Inferior parietal cortex (tissue), 1 donor: Measurements from ENCODE around the gene FMN1.

ENCODE experiments used
- DNase-seq: peaks from one replicate; pipeline ENCODE4 v3.0.0-alpha.2; 2016; ENCODE audit errors: extremely low spot score

Gene FMN1, protein sequence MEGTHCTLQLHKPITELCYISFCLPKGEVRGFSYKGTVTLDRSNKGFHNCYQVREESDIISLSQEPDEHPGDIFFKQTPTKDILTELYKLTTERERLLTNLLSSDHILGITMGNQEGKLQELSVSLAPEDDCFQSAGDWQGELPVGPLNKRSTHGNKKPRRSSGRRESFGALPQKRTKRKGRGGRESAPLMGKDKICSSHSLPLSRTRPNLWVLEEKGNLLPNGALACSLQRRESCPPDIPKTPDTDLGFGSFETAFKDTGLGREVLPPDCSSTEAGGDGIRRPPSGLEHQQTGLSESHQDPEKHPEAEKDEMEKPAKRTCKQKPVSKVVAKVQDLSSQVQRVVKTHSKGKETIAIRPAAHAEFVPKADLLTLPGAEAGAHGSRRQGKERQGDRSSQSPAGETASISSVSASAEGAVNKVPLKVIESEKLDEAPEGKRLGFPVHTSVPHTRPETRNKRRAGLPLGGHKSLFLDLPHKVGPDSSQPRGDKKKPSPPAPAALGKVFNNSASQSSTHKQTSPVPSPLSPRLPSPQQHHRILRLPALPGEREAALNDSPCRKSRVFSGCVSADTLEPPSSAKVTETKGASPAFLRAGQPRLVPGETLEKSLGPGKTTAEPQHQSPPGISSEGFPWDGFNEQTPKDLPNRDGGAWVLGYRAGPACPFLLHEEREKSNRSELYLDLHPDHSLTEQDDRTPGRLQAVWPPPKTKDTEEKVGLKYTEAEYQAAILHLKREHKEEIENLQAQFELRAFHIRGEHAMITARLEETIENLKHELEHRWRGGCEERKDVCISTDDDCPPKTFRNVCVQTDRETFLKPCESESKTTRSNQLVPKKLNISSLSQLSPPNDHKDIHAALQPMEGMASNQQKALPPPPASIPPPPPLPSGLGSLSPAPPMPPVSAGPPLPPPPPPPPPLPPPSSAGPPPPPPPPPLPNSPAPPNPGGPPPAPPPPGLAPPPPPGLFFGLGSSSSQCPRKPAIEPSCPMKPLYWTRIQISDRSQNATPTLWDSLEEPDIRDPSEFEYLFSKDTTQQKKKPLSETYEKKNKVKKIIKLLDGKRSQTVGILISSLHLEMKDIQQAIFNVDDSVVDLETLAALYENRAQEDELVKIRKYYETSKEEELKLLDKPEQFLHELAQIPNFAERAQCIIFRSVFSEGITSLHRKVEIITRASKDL (N-terminal part only)

DNA sequence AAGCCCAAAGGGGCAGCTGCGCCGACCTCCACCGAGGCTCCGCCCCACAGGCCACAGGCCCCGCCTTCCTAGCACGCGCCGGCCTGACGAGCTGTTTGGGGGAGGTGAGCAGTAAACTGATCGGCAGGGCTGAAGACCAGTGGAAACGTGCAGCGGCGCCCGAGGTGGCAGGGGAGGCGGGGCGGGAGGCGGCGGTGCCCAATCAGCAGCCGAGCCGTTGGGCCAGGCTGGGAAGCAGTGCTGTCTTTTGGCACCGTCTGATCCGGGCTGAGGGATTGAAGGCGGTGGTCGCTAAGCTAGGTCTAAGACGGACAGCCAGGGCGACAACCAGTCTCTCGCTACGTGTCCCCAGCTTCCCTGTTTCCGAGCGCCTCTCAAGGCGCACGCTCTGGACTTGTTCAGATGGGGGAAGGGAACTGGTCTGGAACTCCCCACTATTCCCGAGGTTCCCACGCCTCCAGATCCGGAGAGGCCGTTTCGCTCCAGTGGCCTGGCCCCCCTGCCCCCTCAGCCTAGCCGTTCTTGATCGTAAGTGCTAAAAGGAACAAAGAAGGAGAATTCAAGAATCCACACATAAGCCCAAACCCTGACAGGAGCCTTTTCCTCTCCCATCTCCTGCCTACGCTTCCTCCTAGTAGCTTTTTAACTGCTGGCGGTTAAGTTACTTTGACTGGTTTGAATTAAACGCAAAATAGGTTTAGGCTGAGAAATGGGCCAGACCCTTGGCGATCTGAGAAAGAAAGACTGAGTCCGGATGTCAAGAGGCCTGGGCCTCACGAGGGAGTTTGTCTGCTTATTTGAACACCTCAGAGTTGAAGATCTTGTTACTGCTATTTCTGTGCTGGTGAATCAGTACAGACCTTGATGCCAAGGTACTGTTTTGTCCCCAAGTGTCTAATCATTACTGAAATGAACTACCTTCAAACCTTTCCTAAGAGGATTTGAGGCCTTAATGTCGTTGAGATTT lies at the start of gene FMN1:
TSS of gene FMN1 (minus strand) at position 11 of the 967 bp plus-strand sequence. CDS start 39,800 bp downstream, outside the sequence.
- DNase-seq = peak; percentile 88

DNA sequence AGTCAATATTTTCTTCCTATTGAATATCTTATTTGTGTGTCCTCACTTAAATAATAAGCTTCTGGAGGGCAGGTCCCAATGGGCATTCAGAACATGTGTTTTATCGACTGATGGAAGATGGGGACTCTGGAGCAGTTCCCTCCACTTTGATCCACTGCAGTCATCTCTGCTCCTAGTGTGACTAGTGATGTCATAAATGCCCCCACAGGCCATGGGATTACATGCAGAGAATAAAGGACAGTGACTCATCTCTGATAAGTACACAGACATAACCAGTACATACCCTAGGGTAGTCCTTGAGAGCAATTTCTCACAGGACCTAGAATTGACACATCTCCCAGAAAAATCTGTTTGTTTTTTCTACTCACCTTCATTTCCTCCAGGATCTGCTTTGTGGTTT lies 49.4 kb upstream of the FMN1 start:
- no peak for DNase-seq

DNA sequence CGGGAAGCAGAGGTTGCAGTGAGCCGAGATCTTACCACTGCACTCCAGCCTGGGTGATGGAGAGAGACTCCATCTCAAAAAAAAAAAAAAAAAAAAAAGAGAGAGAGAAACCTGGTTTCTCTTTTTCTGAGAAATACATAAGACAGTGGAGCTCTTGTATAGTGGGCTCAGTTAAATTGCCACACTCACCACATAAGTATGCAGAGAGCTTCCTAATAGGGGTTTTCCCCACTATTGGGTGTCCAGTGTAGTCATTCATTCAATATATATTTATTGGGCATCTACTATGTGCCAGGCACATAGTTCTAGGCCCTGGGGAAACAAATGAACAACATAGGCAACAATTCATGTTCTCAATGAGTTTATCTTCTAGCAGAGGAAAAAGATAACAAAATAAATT lies 48.9 kb upstream of the FMN1 start:
- no peak for DNase-seq

DNA sequence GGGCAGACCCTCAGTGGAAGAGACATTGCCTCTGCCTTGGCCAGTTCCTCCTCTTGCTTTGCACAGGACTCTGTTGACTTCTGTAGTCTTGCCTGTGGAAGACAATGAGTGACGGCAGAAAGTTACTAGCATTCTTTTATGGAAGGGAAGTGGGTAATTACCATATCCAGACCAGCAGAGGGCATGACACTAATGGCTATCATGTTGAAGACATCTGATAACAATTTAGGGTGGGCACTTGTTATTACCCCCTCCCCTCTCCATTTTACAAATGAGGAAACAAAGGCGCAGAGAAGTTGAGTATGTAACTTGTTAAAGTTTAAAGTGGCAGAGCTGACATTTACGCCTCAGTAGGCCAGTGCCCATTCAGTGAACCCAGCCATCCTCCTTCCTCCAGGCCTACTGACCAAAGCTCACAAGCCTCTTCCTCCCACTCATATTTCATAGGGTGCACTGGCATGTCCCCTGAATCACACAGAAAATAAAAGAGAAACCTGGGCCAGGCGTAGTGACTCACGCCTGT lies 48.2 kb upstream of the FMN1 start:
- no peak for DNase-seq

DNA sequence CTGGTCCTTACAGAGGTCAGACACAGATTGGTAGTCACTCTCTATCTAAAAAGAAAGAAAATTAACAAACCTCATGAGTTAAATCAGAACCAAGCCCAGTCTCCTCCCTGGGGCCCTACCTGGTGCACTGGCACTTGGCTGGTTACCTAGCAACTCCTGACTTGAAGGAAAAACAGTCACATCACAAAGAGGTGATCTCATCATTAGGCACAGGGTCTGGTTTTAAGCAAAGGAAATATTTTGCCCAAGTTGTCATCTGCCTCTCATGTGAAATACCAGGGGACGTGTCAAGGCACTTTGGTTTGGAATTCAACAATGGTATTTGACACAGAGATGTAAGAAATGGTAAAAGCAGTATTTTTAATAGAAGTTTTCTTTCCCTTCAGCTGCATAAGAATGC lies 47.7 kb upstream of the FMN1 start:
- no peak for DNase-seq

DNA sequence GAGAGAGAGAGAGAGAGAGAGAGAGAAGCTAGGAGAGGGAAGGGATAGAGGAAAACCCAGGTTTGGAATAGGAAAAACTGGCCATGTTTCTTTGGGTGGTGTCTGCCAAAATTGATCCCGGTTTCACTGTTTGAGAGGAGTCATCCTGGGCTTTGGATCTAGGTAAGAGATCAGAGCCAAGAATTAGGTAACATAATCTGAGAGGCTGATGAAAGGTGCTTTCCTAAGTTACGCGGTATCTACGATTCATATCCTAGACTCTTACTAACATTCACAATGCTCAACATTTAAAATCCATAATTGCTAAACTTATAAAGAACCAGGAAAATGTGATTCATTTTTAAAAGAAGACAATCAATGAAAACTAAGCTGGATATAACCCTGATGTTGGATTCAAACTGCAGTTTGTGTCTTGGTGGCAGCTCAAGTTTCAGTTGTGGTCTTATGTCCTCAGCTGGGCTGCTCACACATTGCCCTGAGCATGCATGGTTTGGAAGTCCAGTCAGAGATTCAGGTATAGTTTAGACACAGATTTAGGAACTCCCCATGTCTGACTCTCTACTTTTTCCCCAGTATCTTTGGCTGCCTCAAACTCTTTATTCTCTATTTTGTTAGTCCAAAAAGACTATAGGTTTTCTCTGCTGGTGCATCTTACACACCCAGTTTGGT lies 42.5 kb upstream of the FMN1 start:
- DNase-seq = no peak

DNA sequence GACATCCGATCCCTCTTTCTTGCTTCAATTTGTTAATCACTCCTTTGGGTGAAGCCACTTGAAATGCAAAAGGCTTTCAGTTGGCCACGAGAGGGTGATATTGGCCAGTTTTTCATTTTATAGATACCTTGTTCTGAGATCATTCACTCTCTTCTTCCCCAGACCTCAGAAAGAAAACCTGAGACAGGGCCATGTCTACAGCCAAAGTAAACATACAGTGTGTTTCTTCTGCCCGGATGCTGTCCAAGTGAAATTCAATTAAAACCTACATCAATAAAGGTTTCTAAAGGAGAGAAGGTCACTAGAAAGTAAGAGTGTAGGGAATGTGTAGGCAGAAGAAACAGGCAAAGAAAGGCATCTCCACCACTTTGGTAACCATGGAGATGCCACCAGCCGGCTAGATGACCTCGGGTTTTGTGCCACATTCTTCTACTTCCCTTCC lies 39.5 kb upstream of the FMN1 start:
- DNase-seq = peak; percentile 71

DNA sequence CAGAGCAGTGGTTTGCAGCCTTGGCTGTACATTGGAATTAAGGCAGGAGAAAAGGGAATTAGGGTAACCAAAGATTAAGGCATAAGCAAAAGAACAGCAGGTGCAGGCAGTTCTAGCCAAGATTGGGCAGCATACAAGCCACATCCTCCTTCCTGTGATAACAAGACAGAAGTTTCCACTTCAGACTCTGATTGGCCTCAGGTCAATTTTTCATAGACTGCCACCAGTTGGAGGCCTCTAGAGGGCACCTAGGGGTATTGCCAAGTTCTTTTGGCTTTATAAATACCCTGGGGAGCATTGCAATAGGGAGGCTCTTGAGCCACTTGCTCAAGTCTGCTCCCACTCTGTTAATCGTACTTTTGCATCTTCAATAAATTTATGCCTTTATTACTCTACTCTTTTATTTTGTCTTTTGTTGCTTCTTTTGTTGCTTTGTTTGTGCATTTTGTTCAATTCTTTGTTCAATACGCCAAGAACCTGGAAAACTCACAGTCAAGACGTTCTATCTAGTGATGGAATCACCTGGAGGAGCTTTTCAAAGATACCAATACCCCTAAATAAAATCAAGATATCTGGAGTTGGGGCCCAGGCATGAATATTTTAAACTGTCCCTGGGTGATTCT lies 32.2 kb upstream of the FMN1 start:
- no peak for DNase-seq

DNA sequence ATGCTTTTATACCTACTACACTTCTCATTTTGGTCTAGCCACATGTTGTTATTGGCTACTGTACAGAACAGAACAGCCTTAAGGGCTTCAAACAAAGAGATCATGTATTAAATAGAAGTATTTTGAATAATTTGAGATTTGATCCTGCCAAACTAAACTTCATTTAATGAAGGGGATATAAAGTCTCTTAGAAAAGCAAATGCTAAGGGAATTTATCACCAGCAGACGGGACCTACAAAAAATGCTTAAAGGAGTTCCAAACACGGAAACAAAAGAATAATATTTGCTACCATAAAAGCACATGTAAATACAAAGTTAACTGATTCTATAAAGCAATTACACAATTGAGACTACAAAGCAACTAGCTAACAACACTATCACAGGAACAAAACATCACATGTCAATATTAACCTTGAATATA lies 23.6 kb upstream of the FMN1 start:
- no peak for DNase-seq

DNA sequence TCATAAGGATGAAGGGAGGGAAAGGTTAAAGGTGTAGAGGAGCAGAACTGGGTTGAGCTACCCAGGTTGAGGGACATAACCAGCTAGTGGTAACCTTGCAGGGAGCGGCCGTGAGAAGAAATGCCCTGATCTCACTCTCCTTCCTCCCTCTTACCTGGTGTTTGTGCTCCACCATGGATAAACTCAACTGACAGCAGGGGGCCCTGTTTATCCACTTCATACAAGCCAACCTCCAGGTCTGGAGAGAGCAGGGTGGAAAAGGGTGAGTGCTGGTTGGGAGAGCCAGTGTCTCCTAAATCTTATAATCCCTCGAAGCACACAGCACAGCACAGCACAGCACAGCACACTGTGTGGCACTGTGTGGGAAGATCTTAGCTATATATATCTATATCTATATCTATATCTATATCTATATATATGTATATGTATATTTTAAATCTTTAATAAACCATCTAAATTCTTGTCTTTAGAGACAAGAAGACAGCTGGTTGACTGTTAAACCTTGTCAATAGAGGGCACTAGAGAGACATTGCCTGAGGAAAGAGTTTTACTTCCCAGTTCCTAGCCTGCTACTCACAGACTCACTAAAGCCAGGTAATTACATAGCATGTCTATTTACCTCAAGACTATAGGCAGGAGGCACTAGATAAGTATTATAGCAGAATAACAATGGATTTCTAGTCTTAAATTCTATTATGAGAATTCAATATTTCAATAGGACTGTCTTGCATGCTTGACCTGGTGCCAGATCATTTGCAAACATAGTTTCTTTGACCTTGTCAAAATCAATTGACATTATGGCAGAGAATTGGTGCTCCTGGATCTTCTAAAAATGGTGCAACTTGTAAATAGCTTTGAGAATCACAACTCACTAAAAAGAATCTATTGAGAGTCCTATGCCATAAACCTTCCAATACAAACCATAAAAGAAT lies 21.7 kb upstream of the FMN1 start:
- DNase-seq = no peak

DNA sequence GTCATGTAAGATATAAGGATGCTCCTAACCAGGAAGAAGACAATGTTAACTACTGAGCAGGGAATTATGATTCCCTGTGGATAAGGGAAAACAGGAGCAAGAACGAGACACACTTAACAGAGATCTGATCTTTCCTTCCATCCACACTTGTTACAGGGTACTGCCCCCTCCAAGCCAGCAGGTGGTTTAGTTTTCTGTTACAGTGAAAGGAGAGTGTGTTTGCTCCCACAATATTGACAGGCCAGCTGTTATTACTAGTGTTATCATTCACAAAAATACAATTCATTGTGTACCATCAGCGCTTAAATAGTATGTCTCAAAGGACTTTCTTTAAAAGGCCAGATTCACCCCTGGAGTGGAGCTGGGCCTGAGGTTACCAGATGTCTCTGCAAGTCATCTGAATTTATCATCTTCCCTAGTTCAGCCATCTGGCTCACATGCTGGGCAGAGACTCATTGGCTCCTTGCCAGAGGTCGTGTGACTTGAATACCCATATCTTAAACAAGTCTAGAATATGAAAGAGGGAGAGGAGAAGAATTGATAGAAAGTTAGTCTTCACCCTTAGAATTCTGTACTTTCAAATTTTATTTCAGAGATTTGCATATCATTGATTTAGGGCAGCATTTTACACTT lies 16.8 kb upstream of the FMN1 start:
- DNase-seq = no peak

DNA sequence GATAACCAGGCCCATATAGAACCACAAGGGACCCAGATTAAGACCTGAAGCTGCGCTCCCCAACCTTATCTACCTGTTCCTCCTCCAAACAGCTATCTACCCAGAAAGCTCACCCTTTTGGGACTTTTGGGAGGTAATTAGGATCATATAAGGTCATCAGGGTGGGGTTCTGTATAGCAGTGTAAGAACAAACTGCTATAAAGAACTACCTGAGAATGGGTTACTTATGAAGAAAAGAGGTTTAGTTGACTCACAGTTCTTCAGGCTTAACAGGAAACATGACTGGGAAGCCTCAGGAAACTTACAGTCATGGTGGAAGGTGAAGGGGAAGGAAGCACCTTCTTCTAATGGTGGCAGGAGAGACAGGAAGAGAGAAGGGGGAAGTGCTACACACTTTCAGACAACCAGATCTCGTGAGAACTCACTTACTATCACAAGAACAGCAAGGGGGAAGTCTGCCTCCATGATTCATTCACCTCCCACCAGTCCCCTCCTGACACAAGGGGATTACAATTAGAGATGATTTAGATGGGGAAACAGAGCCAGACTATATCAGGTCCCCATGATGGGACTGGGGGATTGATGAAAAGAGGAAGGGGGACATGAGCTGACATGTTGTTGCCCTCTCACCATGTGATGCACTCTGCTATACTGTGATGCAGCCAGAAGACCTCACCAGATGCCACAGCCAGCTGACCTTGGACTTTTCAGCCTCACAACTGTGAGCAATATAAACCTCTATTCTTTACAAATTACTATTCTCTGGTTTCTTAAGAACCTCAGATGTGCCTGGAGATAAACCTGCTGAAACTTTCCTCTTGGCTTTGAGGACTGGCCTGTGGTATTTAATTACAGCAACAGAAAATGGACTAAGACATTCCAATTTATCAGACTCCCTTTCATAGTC lies 15.3 kb upstream of the FMN1 start:
- no peak for DNase-seq

DNA sequence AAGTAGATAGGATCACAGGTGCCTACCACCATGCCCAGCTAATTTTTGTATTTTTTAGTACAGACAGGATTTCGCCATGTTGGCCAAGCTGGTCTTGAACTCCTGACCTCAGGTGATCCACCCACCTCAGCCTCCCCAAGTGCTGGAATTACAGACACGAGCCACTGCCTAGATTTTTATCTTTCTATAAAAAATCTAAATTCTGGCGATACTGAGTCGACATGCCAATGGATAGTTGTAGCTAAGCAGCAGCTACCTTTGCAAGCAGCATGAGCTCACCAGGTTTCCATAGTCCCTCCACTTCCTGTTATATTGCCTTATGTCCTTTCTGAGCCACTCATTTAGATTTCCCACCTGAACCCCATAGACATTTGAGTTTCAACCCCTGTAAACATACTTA lies 13.1 kb upstream of the FMN1 start:
- DNase-seq = no peak

DNA sequence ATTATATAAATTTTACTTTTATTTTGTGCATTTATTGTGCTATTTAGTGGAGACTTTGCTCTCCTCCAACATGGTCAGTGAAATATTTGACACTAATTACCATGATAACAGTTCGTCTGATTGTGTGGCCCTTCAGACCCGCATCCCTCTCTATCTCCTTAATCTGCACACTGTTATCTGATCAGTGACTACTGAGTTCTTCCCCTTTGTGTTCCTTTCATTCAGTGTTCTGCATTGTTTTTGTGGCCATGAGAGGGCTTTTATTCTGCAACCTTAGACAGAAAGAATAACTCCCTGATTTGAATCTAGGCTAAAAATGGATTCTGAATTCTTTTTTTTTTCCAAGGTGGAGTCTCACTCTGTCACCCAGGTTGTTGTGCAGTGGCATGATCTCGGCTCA lies 11.9 kb upstream of the FMN1 start:
- DNase-seq = no peak

DNA sequence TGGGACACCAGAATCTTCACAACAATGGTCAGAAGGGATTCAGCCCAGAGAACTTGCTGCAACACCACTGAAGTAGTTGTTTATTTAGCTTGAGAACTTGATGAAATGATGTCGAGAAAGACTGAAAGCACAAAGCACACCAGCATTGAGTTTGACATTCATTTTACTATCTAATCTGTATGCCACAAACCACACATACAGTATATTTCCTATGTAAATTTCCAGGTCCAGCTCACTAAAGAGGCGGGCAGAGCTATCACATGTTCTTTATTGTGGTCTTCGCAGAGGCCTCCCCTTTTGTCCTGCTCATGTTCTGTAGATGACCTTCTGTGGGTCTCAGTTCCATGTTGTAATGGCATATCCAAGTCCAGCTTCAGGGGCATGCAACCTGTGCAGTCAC lies 10.4 kb upstream of the FMN1 start:
- no peak for DNase-seq

DNA sequence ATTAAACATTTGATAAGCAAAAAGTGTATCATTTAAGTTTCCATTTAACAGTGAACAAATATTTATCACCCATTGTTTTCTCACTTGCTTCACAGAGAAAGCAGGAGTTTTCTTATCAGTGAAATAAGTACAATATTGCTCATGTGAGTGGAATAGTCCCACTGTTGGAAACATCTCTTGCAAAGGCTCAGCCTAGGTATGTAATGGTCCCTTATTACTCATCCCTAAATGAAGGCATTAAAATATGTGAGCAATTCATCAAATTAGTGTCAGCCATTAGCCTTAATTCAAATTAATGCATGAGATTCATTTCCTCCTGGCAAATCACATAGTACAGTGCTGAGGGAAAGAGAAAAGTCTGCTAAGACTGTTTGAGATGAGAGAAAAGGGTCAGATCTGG lies 9.6 kb upstream of the FMN1 start:
- DNase-seq = no peak
